Caco-2 (cell line): ENCODE measurements around the gene ACSBG1. TPM values are rescaled to one million over a fixed set of nuclear protein-coding genes. Genes with fewer than 3 reads are reported as not detected.

Experiments
- BruUV-seq: library from RNA; stranded (reverse); fragments of 400-500 nt; replicated peaks from 2 replicates; lab custom pipeline; 2021; lab: Mats Ljungman, UMichigan
- CTCF ChIA-PET: fragments of 300-600 bp; sonication (Branson Sonifier 250); formaldehyde crosslinking; loops from one replicate; lab custom pipeline; 2022; ENCODE audit warnings: antibody characterized with exemption; lab: Charles Lee
- POLR2A ChIA-PET: fragments of 300-600 bp; sonication (Branson Sonifier 250); formaldehyde crosslinking; loops from one replicate; lab custom pipeline; 2022; ENCODE audit warnings: antibody characterized with exemption; lab: Charles Lee
- DNase-seq, 2 experiments: peaks; one replicate each; pipeline versions ENCODE4 v3.0.0 to v3.0.0-alpha.2; 2020 to 2022
- H3K27me3 ChIP-seq: replicated peaks from 2 replicates; pipeline ENCODE4 v1.6.0; 2011; ENCODE audit warnings: low read length; ENCODE audit not compliant: control insufficient read depth, insufficient read depth
- H3K36me3 ChIP-seq: 2 replicates; pipeline ENCODE4 v1.5.1; 2011; ENCODE audit warnings: low read length; ENCODE audit not compliant: control insufficient read depth, insufficient read depth
- H3K4me1 ChIP-seq: fragments of 250-450 bp; sonication (Bioruptor Pico); 2 replicates; pipeline ENCODE4 v1.5.1; 2020; ENCODE audit warnings: mild to moderate bottlenecking
- H3K4me3 ChIP-seq: 2 replicates; pipeline ENCODE4 v1.5.1; 2011; ENCODE audit warnings: low read depth, mild to moderate bottlenecking, control low read depth, low read length
- H3K9me3 ChIP-seq: fragments of 250-450 bp; sonication (Bioruptor Pico); 2 replicates; pipeline ENCODE4 v1.5.1; 2020; ENCODE audit warnings: mild to moderate bottlenecking, moderate library complexity
- H3K27ac Mint-ChIP-seq: one replicate; pipeline ENCODE4 v1.8.0; 2022; ENCODE audit warnings: mixed read lengths; ENCODE audit not compliant: unreplicated experiment
- H3K27me3 Mint-ChIP-seq: one replicate; pipeline ENCODE4 v1.8.0; 2022; ENCODE audit warnings: mixed read lengths; ENCODE audit not compliant: insufficient read depth, unreplicated experiment
- H3K36me3 Mint-ChIP-seq: one replicate; pipeline ENCODE4 v1.8.0; 2022; ENCODE audit warnings: mild to moderate bottlenecking, mixed read lengths; ENCODE audit not compliant: insufficient read depth, unreplicated experiment
- H3K4me1 Mint-ChIP-seq: one replicate; pipeline ENCODE4 v1.8.0; 2022; ENCODE audit warnings: low read depth, mixed read lengths; ENCODE audit not compliant: unreplicated experiment
- H3K4me3 Mint-ChIP-seq: one replicate; pipeline ENCODE4 v1.8.0; 2022; ENCODE audit warnings: mild to moderate bottlenecking, moderate library complexity, mixed read lengths; ENCODE audit not compliant: unreplicated experiment
- H3K9me3 Mint-ChIP-seq: one replicate; pipeline ENCODE4 v1.8.0; 2022; ENCODE audit warnings: mixed read lengths; ENCODE audit not compliant: unreplicated experiment
- intact Hi-C: fragments of 100-400 bp; cut with micrococcal nuclease; formaldehyde crosslinking; loops from one replicate; pipeline ENCODE4 v1.10.0; 2022; ENCODE audit not compliant: unreplicated experiment
- total RNA-seq: library from RNA; stranded (reverse); gene quantifications from 2 replicates; pipeline ENCODE4 v1.2.3, GENCODE V29; 2022
- TF ChIP-seq, protein P1 (sequence below), 2 experiments: fragments of 200-600 bp in 1 of 2; IDR thresholded peaks; 1 replicate in 1 of 2; 2 replicates in 1 of 2; pipeline versions ENCODE4 v1.5.1 to v1.8.0; 2011 to 2022; ENCODE audit warnings: antibody characterized with exemption in 1 of 2, control low read depth in 1 of 2, inconsistent platforms in 1 of 2, low read depth in 1 of 2, low read length in 1 of 2, mild to moderate bottlenecking in 1 of 2, moderate library complexity in 1 of 2; ENCODE audit not compliant: insufficient read depth in 1 of 2, severe bottlenecking in 1 of 2, unreplicated experiment in 1 of 2

Gene ACSBG1
- total RNA-seq, 1 experiment from 2014 or later = not detected

DNA sequence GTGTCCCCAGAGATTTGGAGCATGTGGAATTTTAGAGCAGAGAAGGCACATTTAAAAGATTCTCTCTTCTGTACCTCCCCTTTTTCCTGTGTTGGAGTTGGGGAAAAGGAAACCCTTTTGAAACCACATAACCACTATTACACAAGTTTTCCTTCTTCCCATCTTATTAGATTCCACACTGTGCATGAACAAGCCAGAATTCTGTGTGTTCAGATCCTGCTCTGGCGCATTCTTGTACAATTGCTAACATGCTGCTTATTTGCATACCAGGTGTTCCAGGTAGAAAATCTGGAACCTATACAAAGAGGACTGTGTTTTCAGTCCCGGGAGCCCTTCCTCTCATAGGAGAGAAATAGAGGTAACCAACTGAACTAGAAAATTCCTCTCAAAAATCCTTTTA lies 100.6 kb downstream of the ACSBG1 start:
- H3K27me3 Mint-ChIP-seq = no peaks in the 10 kb centered on the region
- H3K27ac Mint-ChIP-seq = no peak overlapping the region
- intact Hi-C loops = loop anchor here (5.0 kb wide), 1 partner anchor 108 kb away; no protein-coding TSS in a partner anchor
- Histone ChIP-seq H3K4me3 (no peak overlapping the region), H3K4me1 (peaks cover 18% of the 10 kb centered on the region), H3K27me3 (no peaks in the 10 kb centered on the region), H3K36me3 (no peaks in the 10 kb centered on the region), H3K9me3 (no peaks in the 10 kb centered on the region)
- H3K4me3 Mint-ChIP-seq = no peak overlapping the region
- BruUV-seq = no TSS peak
- ChIA-PET CTCF (no interaction called here), POLR2A (no interaction called here)
- TF ChIP-seq, protein P1, sequence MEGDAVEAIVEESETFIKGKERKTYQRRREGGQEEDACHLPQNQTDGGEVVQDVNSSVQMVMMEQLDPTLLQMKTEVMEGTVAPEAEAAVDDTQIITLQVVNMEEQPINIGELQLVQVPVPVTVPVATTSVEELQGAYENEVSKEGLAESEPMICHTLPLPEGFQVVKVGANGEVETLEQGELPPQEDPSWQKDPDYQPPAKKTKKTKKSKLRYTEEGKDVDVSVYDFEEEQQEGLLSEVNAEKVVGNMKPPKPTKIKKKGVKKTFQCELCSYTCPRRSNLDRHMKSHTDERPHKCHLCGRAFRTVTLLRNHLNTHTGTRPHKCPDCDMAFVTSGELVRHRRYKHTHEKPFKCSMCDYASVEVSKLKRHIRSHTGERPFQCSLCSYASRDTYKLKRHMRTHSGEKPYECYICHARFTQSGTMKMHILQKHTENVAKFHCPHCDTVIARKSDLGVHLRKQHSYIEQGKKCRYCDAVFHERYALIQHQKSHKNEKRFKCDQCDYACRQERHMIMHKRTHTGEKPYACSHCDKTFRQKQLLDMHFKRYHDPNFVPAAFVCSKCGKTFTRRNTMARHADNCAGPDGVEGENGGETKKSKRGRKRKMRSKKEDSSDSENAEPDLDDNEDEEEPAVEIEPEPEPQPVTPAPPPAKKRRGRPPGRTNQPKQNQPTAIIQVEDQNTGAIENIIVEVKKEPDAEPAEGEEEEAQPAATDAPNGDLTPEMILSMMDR (IDR thresholded peaks at IDR 0.05; ENCODE audit: insufficient read depth in 1 of 2, low read depth in 1 of 2, low read length in 1 of 2, severe bottlenecking in 1 of 2, unreplicated experiment in 1 of 2) = no peak
- peak in 1 of 2 experiments; percentile 21 for DNase-seq
- no peaks in the 10 kb centered on the region for H3K9me3 Mint-ChIP-seq
- peaks cover 13% of the 10 kb centered on the region for H3K4me1 Mint-ChIP-seq
- peaks cover 6% of the 10 kb centered on the region for H3K36me3 Mint-ChIP-seq

DNA sequence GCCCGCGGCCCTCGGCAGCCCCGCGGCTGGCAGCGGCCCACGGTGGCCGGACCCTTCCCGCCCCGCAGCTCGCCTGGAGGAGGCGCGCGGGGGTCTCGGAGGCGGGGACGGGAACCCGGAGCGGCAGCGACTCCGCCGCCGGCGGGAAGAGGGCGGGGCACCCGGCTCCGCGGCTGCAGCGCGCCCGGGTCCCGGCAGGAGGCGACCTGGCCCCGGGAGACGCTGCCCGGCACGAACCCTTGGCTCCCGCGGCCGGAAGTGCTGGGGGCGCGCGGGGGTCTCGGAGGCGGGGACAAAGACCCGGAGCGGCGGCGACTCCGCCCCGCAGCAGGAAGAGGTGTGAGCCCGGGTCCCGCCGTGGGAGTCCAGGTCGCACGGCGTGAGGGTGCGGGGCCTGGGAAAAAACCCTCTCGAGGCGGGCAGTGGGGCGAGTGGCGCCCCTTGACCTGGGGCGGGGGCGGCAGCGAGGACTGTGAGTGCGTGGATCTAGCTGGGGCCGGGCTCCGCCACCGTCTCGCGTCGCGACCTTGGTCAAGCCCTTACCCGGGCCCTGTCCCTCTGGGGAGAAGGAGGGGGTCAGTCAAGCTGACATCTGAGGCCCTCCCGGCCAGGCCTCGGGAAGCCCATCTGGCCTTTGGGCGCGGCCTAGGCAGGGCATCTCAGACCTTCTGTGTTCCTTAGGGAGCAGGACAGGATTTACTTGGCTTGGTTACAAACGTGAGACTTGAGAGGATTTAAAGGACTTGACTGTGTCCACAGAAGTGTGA lies 102.9 kb downstream of the ACSBG1 start, which contains the start of gene CIB2:
TSS of gene CIB2 (minus strand) at position 151 of the 767 bp plus-strand sequence. CDS start 230 bp downstream, outside the sequence.
- Mint-ChIP-seq H3K9me3 (no peaks in the 10 kb centered on the region), H3K36me3 (peaks cover 6% of the 10 kb centered on the region), H3K27ac (peak within 1 kb of the TSS; percentile 57), H3K4me1 (peaks cover 17% of the 10 kb centered on the region), H3K4me3 (peak within 1 kb of the TSS; percentile 81), H3K27me3 (no peaks in the 10 kb centered on the region)
- BruUV-seq = TSS peak; percentile 60
- Histone ChIP-seq H3K27me3 (no peaks in the 10 kb centered on the region), H3K4me1 (peaks cover 18% of the 10 kb centered on the region), H3K9me3 (no peaks in the 10 kb centered on the region), H3K36me3 (no peaks in the 10 kb centered on the region), H3K4me3 (peak within 1 kb of the TSS; percentile 69)
- DNase-seq = peak; percentile 59 to 82
- TF ChIP-seq, protein P1 (IDR thresholded peaks at IDR 0.05; ENCODE audit: insufficient read depth in 1 of 2, low read depth in 1 of 2, low read length in 1 of 2, severe bottlenecking in 1 of 2, unreplicated experiment in 1 of 2) = peak; percentile 14 to 62
- ChIA-PET CTCF (interaction anchor here (0.6 to 2.5 kb wide), 3 partner anchors 64 to 291 kb away, joined by 3 to 16 read pairs (median 3); no protein-coding TSS in a partner anchor), POLR2A (no interaction called here)
- intact Hi-C loops = loop anchor here (1.0 to 5.0 kb wide), 3 partner anchors 18 to 111 kb away; partner anchors contain the start of gene IDH3A

DNA sequence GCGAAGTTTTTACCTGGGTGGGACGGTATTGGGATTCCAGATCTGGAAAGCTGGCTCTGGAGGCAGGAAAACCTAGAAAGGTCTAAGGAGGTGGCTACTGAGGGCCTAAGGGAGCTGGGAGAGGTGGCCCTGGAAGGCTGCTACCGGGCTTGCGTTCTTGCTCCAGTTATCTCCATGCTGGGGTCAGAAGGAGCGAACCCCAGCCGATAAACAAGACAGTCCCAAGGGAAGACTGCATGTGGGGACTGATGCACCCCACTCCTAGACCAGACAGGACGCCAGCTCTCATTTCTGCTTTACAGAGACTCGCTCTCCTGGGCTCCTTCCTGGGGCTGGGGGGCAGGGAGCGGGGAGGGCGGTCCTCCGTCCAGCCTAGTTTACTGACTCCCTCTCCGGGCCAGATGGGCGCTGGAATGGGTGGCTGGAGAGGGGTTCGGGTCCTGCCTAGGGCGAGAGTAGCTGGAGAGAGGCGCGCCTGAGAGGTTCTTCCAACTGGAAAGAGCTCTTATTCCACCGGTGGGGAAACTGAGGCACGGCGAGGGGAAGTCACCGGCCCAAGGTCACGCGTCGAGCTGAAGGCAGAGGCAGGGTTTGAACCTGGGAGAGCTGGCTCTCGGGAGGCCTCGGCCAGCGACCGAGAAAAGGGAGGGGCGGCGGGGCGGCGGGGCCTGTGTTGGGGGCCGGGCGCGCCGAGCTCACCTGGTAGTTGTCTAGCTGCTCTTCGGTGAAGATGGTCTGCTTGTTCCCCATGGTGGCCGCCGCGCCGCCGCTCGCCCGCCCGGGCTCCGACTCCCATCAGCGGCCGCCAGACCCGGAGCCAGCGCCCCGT lies 103.7 kb downstream of the ACSBG1 start:
- DNase-seq = no peak
- H3K27me3 Mint-ChIP-seq = no peaks in the 10 kb centered on the region
- peak overlapping the region; percentile 70 for H3K4me3 Mint-ChIP-seq
- CTCF ChIA-PET = interaction anchor here (0.6 to 2.5 kb wide), 4 partner anchors 65 to 292 kb away, joined by 3 to 16 read pairs (median 4); no protein-coding TSS in a partner anchor
- H3K36me3 Mint-ChIP-seq = peaks cover 6% of the 10 kb centered on the region
- peaks cover 9% of the 10 kb centered on the region for H3K4me1 Mint-ChIP-seq
- Histone ChIP-seq H3K9me3 (no peaks in the 10 kb centered on the region), H3K36me3 (no peaks in the 10 kb centered on the region), H3K4me1 (peaks cover 18% of the 10 kb centered on the region), H3K4me3 (no peak overlapping the region), H3K27me3 (no peaks in the 10 kb centered on the region)
- no TSS peak for BruUV-seq
- intact Hi-C loops = loop anchor here (1.0 to 5.0 kb wide), 2 partner anchors 65 to 112 kb away; no protein-coding TSS in a partner anchor
- TF ChIP-seq, protein P1 (IDR thresholded peaks at IDR 0.05; ENCODE audit: insufficient read depth in 1 of 2, low read depth in 1 of 2, low read length in 1 of 2, severe bottlenecking in 1 of 2, unreplicated experiment in 1 of 2) = no peak
- POLR2A ChIA-PET = no interaction called here
- peak overlapping the region; percentile 39 for H3K27ac Mint-ChIP-seq
- no peaks in the 10 kb centered on the region for H3K9me3 Mint-ChIP-seq
